ENCODE data around the gene MPV17L.
"Not testable (repeated sequence)": the region's sequence is repeated elsewhere in the genome, so short reads cannot be mapped to it uniquely, and the experiment has no call there.

Gene MPV17L

DNA sequence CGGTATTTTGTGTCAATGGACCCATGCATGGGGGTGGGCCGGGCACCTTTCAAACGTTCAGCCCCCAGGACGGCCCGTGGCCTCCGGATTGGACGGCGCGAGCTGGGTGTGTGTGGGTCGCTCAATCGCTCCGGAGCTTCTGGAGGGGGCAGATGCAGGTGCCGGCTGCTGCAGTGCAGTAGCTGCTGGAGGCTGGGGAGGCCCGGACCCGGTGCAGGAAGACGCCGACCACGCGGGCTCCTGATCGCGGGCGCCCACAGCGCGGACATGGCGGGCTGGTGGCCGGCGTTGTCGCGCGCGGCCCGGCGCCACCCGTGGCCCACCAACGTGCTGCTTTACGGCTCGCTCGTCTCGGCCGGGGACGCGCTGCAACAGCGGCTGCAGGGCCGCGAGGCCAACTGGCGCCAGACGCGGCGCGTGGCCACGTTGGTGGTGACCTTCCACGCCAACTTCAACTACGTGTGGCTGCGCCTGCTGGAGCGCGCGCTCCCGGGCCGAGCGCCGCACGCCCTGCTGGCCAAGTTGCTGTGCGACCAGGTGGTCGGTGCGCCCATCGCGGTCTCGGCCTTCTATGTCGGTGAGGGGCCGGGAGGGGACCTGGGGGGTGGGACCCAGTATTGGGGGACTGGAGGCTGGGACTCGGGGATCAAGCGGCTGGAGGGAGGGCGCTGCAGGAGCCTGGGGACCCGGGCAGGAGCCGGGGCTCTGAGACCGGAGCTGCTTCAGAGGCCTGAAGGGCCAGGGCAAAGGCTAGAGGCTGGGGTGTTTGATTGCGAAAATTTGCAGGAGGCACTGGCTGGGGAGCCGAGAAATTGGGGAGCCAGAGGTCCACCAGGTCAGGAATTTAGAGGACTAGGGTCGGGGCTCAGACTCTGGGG is at the start of gene MPV17L:
Gene MPV17L (plus strand): TSS at position 124 of the 878 bp plus-strand sequence. CDS start 144 bp downstream, at position 268.
- peak in 1 of 2 donors; percentile 2 for DNase-seq

DNA sequence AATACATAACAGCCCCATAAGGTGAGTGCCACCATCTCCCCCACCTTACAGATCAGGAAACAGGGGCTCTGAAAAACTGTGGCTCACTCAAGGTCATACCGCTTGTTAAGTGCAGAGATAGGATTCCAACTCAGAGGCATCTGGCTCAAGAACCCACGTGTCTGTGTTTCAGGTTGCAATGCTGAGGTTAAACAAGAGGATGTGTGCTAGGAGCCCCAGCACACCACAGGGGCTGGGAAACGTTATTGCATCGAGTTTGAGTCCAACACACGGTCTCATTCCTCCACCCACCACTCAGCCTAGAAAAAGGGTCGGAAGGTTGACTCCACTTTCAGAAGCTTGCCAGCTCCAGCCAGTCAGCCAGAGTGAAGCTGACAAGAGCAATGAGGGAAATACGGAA is 46.8 kb upstream of the MPV17L start:
- not testable (repeated sequence) for DNase-seq

DNA sequence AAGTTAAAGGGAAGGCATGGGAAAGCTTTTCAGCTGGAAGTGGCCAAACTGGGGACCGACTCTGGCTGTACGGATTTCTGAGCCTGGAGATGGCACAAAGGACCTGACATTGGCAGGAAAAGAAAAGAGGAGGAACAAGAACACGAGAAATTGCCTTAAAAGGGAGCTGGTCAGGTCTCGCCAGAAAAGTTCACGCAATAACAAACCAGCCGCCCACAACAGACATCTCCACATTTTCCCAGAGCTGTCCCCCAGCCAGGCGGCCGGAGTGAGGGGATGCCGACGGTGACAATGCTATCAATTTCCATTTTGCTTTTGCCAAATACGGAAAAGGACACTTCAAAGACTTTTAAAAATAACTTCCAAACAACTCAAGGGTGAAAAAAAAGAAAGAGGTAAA is 44.3 kb upstream of the MPV17L start:
- not testable (repeated sequence) for DNase-seq

DNA sequence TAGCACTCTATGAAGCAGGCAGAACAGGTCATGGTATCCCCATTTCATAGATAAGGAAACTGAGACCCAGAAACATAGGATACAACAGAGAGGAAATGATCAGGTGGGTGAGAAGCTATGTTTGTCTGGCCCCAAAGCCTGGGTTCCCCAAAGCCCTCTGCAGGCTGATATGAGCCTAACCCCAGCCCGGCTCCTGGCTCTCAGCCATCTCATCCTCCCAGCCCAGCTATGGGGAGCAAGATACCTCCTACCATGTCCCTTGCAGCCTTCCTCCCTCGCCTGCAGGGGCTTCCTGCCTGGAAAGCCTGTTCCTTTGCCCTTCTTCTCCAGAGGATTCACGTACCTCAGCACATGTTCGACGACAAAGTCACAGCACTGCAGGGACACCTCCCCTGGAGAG is 43.8 kb upstream of the MPV17L start:
- DNase-seq = not testable (repeated sequence)

DNA sequence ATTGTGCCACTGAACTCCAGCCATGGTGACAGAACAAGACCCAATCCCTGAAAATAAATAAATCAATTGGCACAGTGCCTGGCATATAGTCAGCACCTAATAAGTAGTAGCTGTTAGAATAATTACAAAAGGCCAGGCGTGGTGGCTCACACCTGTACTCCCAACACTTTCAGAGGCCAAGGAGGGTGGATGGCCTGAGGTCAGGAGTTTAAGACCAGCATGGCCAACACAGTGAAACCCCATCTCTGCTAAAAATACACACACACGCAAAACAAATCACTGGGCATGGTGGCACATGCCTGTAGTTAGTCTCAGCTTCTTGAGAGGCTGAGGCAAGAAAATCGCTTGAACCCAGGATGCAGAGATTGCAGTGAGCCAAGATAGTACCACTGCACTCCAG is 42.7 kb upstream of the MPV17L start:
- DNase-seq = not testable (repeated sequence)

DNA sequence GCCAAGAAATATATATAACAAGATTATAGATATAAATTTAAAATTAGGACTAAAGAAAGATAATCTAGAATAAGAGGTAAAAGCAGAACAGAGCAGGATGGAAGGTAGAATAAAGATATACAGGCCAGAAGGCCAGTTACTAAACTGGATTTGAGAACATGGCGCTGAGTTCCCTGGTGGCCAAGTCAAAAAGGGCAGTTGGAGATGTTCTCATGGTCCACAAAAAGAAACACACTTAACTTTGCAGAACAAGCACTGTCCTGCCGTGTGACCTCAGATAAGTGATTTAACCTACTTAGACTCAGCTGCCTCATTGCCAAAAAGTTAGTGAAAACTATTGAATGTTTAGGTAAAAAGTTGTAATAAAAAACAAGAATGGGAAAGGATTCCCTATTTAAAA is 40.7 kb upstream of the MPV17L start:
- DNase-seq = not testable (repeated sequence)

DNA sequence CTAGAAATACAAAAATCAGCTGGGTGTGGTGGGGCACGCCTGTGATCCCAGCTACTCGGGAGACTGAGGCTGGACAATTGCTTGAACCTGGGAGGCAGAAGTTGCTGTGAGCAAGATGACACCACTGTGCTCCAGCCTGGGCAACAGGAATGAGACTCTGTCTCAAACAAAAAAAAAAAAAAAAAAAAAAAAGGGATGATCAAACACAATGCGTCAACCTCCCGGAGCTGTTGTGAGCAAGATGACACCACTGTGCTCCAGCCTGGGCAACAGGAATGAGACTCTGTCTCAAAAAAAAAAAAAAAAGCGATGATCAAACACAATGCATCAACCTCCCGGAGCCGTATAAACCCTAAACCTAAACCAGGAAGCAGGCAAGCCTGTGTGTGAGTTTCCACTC is 38.1 kb upstream of the MPV17L start:
- DNase-seq = not testable (repeated sequence)

DNA sequence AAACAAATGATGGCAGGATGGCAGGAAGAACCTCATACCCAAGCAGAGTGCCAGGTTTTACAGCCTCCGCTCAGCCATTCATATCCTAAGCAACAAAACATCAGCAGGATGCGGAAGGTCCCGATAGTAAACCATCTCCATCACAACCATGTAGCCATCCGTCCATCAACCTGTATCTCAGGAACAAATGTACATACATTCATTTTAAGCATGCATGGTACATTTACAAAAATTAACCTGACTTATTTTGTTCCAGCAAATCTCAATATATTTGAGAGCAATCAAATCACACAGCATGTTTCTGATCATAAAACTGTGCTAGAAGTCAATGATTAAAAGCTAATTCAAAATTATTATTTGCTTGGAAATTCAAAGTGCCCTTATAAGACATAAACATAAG is 17.4 kb upstream of the MPV17L start, which contains the start of gene NPIPA5:
Gene NPIPA5 (minus strand): TSS at position 101 of the 400 bp plus-strand sequence. CDS start 0 bp downstream, at position 101.
- not testable (repeated sequence) for DNase-seq

DNA sequence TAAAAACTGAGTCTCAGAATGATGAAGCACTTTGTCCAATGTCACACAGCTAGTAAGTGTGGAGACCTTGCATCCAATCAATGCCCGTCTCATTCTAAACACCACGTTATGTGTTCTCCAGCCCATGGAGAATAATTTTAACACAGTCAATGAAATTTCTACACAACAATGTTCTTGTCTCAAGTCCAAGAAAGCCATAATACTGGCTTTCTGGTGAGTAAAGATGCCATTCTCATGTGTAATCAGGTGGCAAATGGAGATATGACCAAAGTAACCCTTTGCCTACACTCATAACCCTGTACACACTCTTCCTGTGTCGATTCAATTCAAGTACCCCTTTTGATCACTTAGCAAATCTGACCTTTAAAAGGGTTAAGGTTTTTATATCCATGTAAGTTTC is 12.7 kb upstream of the MPV17L start:
- not testable (repeated sequence) for DNase-seq

DNA sequence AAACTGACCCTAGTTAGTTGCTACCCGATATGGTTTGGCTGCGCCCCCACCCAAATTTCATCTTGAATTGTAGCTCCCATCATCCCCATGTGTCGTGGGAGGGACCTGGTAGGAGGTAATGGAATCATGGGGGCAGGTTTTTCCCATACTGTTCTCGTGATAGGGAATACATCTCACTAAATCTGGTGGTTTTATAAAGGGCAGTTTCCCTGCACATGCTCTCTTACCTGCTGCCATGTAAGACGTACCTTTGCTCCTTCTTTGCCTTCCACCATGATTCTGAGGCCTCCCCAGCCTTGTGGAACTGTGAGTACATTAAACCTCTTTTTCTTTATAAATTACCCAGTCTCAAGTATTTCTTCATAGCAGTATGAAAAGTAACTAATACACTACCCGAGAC is 7.5 kb upstream of the MPV17L start:
- DNase-seq = not testable (repeated sequence)

DNA sequence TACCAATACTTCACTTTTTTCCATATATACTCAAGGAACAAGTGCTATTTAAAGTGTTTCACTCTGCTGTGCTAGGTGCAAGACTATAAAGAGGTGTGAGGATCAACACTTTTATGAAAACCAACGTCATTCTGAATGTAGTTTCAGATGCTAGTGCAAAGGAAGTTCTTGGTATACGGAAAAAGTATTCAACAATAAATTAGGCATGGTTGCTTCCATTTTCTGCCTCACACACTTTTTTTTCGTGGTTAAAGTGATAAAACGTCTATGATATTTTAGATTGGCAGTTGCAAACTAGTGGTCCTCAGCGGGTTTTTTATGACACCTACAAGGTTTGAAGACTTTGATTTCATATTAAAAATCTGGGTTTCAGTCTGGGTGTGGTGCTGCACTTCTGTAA is 5.6 kb upstream of the MPV17L start:
- not testable (repeated sequence) for DNase-seq

DNA sequence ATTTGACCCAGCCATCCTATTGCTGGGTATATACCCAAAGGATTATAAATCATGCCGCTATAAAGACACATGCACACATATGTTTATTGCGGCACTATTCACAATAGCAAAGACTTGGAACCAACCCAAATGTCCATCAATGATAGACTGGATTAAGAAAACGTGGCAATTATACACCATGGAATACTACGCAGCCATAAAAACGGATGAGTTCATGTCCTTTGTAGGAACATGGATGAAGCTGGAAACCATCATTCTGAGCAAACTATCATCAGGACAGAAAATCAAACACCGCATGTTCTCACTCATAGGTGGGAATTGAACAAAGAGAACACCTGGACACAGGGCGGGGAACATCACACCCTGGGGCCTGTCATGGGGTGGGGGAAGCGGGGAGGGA is 2.5 kb upstream of the MPV17L start:
- DNase-seq = not testable (repeated sequence)

DNA sequence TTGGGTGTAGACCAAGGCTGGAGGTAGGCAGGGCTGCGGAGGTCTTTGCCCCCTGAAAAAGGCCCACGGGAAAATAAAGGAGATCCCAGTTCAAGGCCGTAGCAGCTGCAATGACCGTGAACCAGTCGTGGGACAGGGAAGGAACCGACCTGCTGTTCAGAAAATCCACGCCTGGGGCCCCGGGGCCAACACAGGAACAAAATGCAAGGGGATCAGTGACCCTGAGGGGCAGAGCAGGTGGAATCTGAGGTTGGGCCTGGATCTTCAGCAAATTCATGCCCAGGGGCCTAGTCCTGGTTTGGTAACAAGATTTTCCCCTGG is 915 bp downstream of the MPV17L start:
- DNase-seq = not testable (repeated sequence)

DNA sequence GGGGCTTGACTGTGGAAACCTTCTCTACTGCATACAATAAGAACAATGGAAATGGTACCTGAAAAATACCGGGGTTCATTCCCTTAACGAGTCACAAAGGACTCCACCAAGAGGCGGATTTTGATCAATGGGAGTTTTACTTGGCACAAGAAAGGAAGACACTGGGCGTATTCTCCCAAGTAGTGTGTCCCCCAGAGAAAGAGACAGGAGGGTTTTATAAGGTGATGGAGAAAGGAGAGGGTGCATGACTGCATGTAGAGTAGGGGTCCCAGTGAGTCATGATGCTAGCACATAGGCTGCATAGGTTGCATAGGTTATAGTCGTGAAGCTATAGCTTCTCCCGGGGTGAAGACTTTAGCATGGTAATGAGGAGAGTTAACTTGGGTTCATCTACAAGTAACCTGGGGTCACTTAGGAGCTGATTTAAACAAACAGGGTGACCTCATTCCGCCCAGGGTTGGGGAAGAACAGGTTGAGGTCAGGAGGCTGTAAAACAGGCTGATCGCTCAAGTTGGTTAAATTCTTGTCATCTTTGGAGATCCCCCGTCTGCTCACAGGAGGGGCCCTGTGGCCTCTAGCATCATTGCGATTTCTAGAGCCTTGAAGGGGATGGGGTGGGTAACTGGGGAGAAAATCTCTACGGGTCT is 1.5 kb downstream of the MPV17L start:
- DNase-seq = no peak

DNA sequence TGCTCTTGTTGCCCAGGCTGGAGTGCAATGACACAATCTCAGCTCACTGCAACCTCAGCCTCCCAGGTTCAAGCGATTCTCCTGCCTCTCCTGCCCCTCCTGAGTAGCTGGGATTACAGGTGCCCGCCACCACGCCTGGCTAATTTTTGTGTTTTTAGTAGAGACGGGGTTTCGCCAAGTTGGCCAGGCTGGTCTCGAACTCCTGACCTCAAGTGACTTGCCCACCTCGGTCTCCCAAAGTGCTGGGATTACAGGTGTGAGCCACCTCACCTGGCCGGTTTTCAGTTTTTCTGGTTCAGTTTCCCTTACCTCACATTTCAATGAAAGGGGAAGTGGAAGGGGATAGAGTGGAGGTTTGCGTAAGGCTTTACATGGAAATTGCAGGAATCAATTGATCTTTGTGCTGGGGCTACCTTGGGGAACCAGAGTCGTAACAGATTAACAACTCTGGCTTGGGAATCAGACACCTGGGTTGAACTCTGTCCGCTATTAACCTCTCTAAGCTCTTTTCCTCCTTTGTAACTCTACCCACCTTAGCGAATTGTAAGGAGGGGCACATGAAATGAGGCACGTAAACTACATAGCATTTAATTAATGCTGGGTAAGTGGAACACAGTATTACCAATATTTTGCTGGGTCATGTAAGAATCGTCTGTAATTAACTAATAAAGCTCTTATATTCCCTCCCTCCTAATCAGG is 3.2 kb downstream of the MPV17L start:
- no peak for DNase-seq

DNA sequence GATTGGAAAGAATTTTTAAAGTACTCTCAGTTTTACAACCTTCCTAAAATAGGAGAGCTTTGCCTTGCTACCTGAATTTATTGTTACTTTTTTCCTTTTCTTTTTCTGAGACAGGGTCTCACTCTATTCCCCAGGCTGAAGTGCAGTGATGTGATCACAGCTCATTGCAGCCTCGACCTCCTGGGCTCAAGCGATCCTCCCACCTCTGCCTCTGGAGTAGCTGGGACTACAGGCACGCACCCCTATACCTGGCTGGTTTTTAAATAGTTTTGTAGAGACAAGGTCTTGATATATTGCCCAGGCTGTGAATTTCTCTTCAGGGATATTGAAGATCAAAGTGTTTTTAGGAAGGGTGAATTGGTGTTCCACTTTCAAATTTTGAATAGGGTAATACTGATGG is 3.8 kb downstream of the MPV17L start:
- no peak for DNase-seq

DNA sequence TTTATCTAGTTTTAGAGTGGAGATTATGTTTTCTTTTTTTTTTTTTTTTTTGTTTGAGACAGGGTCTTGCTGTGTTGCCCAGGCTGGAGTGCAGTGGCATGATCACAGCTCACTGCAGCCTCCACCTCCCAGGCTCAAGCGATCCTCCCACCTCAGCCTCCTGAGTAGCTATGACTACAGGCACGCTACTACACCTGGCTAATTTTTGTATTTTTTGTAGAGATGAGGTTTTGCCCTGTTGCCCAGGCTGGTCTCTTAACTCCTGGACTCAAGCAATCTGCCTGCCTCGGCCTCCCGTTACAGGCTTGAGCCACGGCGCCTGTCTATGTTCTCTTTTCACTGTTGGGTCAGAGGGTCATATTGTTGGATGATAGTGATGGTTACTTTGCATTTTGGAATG is 4.8 kb downstream of the MPV17L start:
- DNase-seq = not testable (repeated sequence)

DNA sequence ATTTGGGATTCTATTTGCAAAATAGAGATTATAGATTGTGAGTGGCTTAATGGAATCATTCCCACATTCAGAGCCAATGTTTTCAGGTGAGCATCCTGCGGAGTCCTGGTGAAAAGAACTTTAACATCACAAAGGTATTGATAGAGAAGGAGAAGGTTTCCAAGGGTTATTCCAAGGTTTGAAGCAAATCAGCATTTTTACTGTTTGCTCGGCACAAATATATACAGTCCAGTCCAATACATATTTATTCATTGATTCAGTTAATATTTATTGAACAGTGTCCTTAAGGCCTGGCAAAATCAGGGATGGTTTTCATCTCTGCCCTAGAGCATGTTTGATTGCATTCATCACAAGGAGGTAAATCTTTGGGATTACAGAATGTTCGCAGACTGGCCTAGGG is 6.4 kb downstream of the MPV17L start:
- no peak for DNase-seq

DNA sequence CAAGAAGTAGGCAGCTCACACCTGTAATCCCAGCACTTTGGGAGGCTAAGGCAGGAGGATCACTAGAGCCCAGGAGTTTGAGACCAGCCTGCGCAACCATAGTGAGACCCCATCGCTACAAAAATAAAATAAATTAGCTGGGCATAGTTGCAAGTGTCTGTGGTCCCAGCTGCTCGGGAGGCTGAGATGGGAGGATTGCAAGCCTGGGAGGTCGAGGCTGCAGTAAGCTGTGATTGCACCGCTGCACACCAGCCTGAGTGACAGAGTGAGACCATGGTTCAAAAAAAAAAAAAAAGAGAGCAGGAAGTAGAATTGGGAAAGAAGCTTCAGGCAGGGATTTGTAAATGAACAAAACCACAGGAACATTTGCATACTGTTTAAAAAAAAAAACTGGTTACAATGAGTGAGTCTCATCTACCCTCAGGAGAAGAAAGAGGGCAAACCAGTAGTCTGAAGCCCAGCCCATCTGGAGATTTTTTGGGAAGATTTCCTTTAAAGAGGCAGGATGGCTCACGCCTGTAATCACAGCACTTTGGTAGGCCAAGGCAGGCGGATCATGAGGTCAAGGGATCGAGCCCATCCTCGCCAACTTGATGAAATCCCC is 7.9 kb downstream of the MPV17L start:
- no peak for DNase-seq

DNA sequence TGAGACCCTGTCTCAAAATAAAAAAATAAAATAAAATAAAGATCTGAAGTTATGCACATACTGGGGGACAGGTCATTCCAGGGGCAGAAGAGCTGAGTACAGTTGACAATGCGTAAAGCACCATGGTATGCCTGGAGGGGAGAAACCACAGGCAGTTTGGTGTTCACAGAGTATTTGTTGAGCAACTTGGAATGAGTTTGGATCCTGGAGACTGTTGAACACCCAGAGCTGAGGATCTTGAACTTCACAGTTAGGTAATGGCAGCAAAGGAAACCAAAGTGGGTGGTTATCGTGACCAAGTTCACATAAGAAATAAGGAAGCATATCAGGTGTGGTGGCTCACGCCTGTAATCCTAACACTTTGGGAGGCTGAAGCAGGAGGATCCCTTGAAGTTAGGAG is 8.5 kb downstream of the MPV17L start:
- not testable (repeated sequence) for DNase-seq

DNA sequence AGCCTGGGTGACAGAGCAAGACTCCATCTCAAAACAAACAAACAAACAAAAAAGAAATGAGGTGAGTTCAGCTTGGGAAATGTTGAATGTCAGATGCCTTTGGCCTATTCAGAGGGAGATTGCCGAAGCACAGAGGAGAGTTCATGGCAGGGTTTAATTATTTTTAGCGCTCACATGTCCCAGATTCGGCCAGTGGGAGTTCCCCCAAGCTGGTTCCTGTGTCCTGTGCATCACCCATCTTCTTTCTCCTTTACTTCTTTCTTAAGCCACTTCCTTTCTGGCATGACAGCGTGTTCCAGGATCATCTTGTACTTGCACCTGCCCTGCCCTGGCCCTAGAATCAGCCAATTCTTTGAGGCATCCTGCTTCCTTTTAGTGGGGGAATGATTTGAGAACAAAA is 9.2 kb downstream of the MPV17L start:
- DNase-seq = no peak

DNA sequence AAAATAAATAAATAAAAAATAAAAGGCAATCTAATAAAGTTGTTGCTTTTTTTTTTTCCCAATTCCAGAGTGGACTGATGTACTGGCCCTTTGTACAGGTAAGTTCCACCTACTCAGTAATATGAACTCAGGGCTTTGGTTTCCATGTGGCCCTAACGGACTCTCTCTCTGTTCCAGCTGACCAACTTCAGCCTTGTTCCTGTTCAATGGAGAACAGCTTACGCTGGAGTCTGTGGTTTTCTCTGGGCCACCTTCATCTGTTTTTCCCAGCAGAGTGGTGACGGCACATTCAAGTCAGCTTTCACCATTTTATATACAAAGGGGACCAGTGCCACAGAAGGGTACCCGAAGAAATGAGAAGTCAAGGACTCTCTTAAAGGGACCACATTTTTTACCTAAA is 12.2 kb downstream of the MPV17L start:
- DNase-seq = not testable (repeated sequence)

DNA sequence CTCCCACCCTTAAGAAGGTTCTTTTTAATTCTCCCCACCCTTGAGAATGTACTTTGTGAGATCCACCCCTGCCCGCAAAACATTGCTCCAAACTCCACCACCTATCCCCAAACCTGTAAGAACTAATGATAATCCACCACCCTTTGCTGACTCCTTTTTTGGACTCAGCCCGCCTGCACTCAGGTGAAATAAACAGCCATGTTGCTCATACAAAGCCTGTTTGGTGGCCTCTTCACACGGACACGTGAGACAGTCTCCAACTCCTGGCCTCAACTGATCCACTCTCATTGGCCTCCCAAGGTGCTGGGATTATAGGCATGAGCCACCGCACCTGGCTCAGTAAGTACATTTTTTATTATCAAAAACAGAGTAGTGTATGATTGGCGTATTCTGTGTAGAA is 13.9 kb downstream of the MPV17L start:
- not testable (repeated sequence) for DNase-seq
